NCI-H2196 (cell line): ENCODE measurements around the gene ADAM33.

Experiments used
- DNase-seq: peaks from one replicate; lab custom pipeline; 2025; ENCODE audit not compliant: unreplicated experiment; lab: John Stamatoyannopoulos, UW

ADAM33 gene

GRCh38 chr20:3652221-3652620, 29.6 kb downstream of the ADAM33 start:
- peak; percentile 44 for DNase-seq

GRCh38 chr20:3651204-3651962, 30.4 kb downstream of the ADAM33 start:
- no peak for DNase-seq

GRCh38 chr20:3648951-3649350, 32.9 kb downstream of the ADAM33 start:
- no peak for DNase-seq

- DNase-seq = no peak
Measured at GRCh38 chr20:3647473-3647872, 34.3 kb downstream of the ADAM33 start.

GRCh38 chr20:3646651-3647050, 35.2 kb downstream of the ADAM33 start:
- DNase-seq = no peak

- DNase-seq = no peak
Measured at GRCh38 chr20:3646067-3646440, 35.8 kb downstream of the ADAM33 start.

- DNase-seq = no peak
Measured at GRCh38 chr20:3645309-3646066, 36.3 kb downstream of the ADAM33 start.

GRCh38 chr20:3640259-3640658, 41.6 kb downstream of the ADAM33 start:
- no peak for DNase-seq

- no peak for DNase-seq
Measured at GRCh38 chr20:3635346-3635745, 46.5 kb downstream of the ADAM33 start.

- DNase-seq = no peak
Measured at GRCh38 chr20:3633913-3634478, 47.8 kb downstream of the ADAM33 start.

- DNase-seq = no peak
Measured at GRCh38 chr20:3632311-3633004, 49.4 kb downstream of the ADAM33 start.

- DNase-seq = no peak
Measured at GRCh38 chr20:3631534-3631933, 50.3 kb downstream of the ADAM33 start.

- no peak for DNase-seq
Measured at GRCh38 chr20:3630429-3630828, 51.4 kb downstream of the ADAM33 start.

- DNase-seq = no peak
Measured at GRCh38 chr20:3629893-3630292, 51.9 kb downstream of the ADAM33 start.

- no peak for DNase-seq
Measured at GRCh38 chr20:3628502-3629314, 53.1 kb downstream of the ADAM33 start.

GRCh38 chr20:3627476-3627875, 54.3 kb downstream of the ADAM33 start:
- no peak for DNase-seq

GRCh38 chr20:3622406-3622805, 59.4 kb downstream of the ADAM33 start:
- DNase-seq = no peak

GRCh38 chr20:3621111-3621510, 60.7 kb downstream of the ADAM33 start:
- DNase-seq = no peak
